ENCODE data around the gene UBN2.
A peak's percentile ranks its signal among the peaks of the same experiment; 100 is the strongest.

UBN2 gene

DNA sequence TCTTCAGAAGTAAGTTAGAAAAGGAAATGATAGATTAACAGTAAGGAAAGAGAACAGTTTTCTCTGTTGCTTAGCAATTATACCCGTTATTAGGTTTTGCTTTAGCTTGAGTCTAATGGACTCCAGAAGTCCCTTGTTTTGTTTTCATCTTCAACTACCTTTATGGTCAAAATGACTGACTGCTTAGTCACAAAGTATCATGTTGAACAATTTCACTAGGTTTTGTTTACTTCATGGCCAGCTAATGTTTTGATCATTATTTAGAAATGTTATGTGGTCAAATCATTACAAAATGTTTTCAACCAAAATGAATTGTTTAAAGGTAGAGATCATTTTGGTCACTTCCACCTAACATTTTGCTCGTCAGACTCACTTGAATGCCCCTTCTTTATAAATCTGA, 1.9 kb downstream of the UBN2 start:
- DNase-seq: peak; percentile 47

DNA sequence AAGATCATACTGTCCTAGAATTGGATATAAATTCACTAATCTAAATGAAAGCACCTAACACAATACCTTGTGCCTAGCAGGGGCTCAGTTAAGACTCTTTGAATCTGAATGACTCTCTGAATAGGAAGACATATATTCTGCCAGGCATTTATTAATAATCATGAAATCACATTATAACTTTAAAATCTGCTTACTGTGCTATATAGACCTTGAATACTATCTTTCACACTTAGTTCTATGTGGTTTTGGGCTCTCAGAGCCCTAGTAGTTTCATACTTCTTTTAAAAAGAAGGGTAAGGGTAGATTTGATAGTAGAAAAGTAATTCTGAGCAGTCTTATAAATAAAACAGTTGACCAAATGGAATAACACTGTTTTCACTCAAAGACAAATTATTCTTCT, 10.2 kb downstream of the UBN2 start:
- DNase-seq: no peak

DNA sequence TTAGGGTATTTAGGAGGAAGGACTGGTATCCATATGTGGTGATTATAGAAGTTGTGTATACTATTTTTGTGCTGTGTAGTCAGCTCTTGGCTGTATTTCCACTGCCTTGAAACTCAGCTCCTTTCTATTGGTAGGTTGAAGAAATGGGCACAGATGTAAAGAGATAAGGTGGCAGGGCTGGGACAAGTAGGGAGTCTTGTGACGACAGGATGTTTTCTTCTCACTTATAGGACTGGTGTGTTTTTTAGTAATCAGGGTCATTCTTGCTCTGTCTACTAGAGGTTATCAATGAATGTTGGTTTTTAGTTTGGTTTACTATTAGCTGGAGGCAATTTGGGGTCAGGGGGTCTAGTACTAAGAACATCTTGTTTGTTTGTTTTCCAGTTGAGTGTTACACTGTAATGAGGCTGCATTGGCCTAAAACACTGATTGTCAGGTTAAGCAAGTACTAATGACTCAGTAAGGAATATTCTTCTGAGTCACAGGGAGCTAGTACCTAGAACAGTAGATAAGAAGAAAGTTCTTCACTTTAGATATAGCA, 11.8 kb downstream of the UBN2 start:
- DNase-seq: peak; percentile 74

DNA sequence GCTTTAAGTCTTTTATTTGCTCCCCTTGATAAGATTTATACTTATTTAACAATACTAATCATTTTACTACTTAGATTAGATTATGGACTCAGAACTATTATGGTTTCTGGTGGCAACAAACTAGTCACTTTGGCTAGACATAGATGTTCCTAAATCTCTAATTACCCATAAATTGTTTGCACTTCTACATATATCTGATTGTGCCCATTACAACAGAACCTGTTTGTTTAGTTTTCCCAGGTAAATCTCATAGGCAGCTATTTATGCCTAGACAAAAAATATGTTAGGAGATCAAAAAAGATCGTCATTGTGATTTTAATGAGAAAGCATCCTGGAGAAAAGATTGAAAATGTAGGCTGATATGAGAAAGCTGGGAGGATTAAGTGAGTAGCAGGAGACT, 14.4 kb downstream of the UBN2 start:
- no peak for DNase-seq

DNA sequence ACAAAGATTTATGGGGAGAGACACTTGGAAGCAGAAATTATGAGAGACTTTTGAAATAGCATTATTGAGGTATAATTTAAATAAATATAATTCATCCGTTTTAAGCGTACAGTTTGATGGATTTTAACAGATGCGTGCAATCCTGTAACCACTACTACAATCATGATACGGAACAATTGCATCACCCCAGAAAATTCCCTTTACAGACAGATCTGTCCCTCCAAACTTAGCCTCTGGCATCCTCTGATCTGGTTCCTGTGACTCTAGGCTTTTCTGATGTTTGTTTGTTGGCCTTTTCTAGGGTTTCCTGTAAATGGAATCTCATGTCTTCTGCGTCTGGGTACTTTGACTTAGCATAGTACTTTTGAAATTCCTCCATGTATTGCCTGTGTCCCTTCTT, 15.5 kb downstream of the UBN2 start:
- DNase-seq: no peak

DNA sequence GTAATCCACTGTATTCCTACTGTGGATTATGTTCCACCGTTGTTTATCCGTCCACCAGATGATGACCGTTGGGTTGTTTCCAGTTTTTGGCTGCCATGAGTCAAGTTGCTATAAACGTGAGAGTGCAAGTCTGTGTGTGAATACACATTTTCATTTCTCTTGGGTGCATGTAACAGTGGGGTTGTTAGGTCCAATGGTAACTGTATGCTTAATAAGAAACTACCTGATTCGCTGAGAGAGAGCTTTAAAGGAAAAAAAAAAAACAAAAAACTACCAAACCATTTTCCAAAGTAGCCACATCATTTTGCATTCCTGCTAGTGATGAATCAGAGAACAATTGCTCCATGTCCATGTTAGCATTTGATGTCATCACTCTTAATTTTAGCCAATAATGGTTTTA, 15.9 kb downstream of the UBN2 start:
- no peak for DNase-seq

DNA sequence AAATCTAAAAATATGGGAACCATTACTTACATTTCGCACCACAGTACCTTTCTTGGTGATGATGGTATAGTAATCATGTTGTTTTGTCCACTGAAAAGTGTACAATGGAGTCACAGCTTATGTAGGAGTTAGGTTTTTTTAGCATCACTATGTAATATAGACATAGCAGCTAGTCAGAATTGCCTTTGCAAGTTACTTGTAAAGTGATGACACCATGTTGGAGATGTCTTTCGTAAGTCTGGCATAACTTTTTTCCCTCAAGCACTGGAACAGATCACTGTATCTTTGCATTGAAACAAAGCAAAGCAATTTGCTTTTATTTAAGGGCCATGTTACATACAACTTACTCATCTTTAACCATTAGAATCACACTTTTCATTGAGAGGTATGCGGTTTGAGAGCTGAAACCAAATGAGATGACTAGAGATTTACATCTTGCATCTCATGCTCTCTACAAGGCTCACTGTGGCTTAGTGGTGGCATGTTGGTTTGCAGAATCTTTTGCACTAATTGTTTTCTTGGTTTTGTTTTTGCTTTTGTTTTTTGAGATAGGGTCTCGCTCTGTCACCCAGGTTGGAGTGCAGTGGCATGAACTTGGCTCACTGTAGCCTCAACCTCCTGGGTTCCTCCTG, 18.3 kb downstream of the UBN2 start:
- peak; percentile 64 for DNase-seq

DNA sequence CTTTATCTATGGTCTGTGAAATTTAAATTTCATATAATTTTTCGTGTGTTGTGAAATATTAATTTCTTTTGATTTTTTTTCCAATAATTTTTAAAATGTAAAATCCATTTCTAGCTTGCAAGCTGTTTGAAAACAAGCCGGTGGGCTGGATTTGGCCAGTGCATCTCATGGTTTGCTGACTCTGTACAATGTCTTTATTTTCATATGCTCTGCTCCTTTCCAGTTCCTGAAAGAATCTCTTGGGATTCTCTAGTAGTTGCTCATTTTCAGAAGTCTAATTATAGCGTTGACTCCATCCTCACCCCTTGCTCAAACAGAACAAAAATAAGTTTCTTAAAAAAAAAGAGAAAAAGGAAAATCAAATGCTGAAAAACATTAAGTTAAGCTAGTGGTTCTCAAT, 21.4 kb downstream of the UBN2 start:
- DNase-seq: no peak

DNA sequence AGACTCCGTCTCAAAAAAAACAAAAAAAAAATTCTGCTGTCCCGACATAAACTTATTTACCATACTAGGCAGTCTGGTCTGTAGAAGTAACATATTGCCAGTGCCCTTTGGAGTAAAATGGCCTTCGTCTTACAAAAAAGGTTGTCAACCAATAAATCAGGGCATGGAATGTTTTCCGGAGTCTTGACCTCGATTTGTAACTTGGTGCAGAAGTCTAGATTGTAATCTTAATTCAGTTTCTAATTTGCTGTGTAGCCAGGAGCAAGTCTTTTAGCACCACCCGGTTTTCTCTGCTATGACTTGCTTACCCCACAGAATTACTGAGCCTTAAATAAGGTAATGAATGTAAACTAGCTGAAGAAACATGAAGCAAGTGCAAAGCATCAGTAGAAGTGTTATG, 23.2 kb downstream of the UBN2 start:
- no peak for DNase-seq

DNA sequence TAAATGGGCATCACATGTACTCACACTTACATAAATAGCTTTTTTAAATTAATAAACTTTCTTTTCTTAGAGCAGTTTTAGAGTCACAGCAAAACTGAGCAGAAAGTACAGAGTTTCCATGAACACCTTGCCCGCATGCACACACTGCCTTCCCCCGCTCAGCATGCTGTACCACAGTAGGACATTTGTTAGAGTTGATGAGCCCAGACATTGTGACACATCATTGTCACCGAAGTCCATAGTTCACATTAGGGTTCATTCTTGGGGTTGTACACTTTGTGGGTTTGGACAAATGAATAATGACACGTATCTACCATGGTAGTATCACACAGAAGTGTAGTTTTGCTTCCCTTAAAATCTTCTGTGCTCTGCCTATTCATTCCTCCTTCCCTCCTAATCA, 23.7 kb downstream of the UBN2 start:
- DNase-seq: no peak

DNA sequence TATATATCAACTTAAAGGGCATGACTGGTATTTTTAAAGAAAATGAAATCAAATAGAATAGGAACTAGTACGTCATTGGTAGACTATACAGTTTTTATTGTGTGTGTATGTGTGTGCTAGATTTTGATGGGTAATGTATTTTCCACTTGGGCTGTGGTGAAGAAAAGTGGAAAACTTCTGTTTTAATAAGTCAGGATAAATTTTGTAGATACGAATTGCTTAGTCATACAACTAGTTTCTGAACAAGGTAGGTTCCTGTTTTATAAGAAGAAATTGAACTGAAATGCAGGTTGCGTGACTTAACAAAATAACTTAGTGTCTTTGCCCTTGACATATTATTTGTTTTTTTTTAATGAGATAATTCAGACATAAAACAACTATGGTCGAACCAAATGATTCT, 24.3 kb downstream of the UBN2 start:
- DNase-seq: no peak

DNA sequence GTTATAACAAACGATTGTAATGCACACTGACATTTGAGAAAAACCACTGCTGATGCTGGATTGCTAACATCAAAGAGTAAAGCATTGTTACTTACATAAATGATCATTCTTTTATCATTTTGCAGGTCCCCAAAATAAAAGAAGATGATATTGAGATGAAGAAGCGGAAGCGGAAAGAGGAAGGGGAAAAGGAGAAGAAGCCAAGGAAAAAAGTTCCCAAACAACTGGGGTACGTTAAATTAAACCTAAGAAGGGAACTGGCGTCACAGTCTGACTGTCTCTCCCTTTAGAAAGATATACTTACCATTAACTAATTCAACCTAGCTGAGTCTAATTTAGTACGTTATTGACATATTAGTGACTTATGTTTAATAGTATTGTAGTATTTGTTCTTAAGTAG, 28.1 kb downstream of the UBN2 start:
- DNase-seq: no peak

DNA sequence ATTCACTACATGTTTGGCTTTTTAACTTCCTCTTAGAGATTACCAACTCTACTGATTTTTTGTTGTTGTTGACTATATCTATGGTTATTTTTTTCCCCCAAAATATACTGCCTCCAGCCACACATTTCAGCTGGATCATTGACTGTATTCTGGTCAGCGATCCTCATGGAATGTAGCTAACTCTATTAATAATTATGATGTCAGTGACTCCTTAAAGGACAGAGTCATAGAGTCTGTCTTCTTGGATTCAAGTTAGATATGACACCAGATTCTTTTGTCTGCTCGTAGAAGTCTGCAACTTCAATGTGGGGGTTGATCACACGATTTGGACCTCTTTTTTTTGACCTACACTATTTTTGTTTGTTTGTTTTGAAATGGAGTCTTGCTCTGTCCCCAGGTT, 33.2 kb downstream of the UBN2 start:
- DNase-seq: no peak

DNA sequence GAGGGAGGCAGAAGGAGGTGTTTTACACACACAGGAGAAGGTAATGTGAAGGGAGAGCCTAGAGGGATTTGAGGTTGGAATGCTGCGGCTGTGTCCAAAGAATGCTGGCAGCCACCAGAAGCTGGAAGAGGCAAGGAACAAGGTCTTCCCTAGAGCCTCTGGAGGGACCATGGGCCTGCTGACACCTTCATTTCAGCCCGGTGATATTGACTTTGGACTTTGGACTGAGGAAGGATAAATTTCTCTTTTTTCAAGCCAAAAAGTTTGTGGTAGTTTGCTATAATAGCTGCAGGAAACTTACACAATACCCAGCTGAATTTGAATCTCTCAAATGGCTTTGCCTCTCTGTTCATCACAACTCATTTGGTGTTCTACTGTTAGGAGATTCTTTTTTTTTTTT, 34.6 kb downstream of the UBN2 start:
- no peak for DNase-seq

DNA sequence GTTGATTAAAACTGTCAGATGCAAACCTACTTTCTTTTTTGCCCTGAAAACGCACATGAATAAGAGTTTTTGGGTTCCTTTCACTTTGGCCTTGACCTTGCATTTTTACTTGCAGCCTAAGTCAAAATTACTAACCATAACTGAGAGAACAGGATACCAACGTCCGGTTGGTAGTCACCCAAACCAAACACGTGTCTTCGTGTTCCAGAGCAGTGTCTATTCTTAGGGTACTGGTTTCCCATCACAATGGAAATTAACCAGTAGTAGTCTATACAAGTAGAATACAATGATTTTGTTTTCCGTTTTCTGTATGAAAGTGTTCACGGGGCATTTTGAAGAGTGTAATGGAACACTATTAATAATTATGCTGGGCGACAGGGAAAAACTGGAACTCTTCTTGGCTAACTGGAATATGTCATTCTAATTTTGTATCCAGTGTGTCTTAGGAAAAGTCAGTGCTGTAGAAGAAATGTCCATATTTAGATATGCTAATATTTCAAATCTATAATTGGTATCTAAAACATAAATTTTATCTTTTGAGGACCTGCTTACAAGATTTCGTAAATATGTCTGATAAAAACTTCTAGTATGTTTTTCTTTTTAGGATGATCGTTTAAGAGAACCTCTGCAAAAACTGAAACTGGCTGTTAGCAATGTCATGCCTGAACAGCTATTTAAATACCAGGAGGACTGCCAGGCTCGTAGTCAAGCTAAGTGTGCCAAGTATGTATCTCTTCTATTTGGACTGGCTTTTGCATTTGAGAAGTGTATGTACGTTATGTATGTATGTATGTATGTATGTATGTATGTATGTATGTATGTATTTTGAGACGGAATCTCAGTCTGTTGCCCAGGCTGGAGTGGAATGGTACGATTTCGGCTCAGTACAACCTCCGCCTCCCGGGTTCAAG, 40.9 kb downstream of the UBN2 start:
- no peak for DNase-seq

DNA sequence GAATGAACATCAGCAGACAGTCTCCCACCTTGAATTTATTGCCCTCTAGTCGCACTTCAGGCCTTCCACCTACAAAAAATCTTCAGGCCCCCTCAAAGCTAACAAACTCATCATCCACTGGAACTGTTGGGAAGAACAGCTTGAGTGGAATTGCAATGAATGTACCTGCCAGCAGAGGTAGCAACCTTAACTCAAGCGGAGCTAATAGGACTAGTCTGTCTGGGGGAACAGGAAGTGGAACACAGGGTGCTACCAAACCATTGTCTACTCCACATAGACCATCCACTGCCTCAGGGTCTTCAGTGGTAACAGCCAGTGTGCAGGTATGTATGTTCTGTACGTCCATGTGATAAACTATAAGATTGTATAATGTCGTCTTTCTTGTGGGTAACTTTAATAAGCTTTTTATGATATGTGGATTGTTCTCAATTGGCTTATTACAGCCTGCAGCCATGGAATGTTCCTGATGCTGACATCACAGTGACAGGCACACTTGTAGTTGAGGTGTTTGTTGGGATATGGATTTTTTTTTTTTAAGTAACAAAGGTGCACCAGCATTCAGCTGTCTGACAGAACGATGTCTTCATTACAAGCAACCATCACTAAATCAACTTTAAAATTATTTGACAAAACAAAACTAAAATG, 53.3 kb downstream of the UBN2 start:
- DNase-seq: no peak

DNA sequence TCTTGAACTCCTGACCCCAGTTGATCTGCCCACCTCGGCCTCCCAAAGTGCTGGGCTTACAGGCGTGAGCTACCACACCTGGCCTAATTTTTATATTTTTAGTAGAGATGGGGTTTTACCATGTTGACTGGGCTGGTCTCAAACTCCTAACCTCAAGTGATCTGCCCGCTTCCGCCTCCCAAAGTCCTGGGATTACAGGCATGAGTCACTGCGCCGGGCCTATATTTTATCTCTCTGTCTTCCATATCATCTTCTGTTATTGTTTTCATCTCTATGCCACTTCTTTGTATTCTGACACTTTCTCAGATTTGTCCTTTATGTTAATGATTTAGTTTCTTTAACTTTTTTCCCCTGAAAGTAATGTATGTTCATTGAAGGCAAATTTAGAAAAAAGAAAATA, 55.1 kb downstream of the UBN2 start:
- no peak for DNase-seq

DNA sequence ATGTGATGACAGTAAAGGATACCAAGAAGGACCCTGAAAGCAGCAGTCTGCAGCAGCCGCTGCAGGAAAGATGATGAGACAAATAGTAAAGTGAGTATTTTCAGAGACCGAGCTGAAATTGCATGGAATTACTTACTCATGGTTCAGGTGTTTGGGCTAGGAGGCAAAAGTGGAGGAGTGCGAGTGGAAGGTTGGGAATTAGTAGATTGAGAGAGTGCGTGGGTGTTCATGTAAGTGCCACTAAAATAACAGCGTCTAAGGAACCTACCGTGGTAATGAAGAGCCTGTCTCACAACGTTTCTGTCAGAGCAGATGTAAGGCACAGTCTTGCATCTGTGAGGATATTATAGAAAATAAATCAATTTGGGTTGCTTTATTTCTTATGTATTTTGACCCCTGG, 61.8 kb downstream of the UBN2 start:
- DNase-seq: no peak

DNA sequence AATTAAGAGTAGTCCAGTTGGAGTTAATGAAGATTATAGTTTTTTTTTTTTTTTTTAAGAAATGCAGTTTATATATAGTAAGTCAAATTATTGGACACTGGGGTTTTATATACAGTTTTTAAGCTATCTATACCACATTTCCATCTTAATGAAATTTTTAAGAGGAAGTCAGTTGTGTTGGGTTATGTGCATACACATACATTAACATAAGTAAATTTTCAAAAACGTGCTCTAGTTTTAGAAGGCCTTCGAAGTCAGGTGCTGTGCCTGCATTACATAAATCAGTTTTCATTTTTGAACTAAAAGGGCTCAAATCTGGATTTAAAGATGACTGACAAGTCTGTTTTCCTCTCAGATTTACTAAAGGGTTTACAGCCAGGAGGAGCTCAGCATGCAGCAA, 62.5 kb downstream of the UBN2 start:
- no peak for DNase-seq

DNA sequence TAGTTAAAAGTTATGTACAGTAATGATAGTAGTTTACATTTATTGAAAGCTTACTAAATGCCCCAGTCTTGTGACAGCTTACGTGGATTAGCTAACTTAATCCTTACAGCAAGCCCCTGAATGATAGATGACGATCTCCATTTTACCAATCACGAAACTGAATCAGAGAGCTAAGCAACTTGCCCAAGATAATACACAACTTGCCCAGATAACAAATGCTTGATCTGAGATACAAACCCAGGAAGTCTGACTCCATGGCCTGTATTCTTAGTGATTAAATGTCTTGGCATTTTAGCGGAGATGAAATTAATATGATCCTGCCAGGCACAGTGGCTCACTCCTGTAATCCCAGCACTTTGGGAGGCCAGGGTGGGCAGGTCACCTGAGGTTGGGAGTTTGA, 63.2 kb downstream of the UBN2 start:
- no peak for DNase-seq

DNA sequence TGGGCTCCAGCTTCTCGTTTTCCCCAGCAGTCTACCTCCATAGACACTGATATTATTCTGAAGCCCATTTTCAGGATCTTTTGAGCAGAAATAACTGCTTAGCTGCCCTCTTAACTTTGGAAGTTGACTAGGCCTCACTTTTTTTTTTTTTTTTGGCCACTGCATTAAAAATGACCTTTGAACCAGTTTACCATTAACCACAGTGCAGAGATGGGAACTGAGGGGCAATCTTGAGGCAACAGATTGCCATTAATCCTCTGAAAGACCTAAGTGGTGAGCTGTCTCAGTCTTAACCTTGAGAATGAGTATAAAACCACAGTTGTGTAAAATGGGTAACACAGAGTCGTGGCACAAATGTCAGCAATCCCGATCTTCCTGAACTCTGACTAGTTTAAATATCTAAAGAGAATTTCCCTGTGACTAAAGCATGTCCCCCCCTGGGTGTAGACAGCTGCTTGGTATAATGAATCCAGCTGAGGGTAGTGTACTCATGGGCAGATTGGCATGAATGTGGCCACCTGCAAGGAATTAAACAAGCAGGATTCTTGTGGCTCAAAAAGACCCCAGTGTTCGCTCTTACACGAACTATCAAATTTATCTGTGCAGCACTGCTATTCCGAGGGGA, 64.0 kb downstream of the UBN2 start:
- no peak for DNase-seq

DNA sequence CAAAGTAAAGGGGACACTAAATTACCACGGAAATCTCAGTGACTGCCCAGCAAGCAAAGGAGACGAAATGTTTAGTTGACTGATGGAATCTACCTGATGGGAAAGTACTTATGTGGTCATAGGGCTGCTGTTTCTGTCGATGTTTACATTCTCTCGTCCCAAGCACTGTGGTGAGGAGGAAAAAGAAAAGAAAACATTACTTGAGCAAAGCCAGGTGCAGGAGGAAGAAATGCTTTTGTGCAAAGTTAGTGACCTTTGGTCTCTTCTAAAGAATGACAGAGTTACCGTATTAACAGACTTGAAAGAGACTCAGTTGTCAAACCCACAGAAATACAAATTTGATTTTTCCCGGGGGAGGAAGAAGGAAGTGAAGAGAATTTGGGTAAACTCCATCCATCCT, 66.8 kb downstream of the UBN2 start:
- DNase-seq: no peak

DNA sequence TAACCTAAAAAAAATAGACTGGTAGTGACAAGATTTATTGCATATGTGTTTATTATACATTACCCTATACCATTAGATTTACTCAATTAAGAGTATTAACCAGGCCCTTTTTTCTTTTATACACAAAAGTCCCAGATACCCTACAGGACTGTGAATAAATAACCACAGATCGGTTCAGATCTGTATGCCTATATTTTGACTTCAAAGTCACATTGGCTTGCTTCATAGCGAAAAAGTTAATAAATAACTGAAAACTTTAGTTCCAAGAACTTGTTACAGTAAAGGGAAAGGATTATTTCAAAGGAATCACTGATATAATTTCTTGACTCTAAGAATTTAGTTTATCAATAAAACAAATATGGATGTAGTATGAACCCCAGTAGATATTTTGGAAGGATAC, 68.3 kb downstream of the UBN2 start:
- no peak for DNase-seq

DNA sequence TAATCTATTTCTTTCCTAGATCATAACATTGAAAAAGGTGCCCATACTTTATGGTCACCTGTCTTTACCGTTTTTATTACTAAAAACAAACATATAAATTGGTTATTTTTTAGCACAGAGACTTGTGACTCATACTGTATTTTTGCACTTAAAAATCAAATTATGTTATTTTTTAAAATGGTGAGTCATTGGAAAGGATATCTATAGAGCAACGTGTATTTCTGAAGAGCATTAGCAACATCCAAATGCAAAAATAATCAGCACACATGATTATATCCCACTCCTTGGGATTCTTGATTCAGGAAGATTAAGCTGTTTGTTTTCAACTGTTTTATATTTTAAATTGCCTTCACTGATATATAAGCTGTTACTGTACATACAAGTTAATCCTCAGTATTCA, 69.4 kb downstream of the UBN2 start:
- no peak for DNase-seq
